KBM-7 (cell line): Measurements from ENCODE around the gene ETFA.
"Not testable (repeated sequence)": the region's sequence is repeated elsewhere in the genome, so short reads cannot be mapped to it uniquely, and the experiment has no call there.

Experiments
- DNase-seq: peaks from one replicate; pipeline ENCODE4 v3.0.0-alpha.2; 2015
- in situ Hi-C: fragments of 300-500 bp; cut with MboI; formaldehyde crosslinking; loops from 2 replicates; pipeline ENCODE4 v1.14.3; 2020; ENCODE audit warnings: low sequenced_read_pairs, low pct_unique_long_range_greater_than_20kb, mixed read lengths

The ETFA gene

GRCh38 chr15:76293361-76293760 is 17.9 kb downstream of the ETFA start:
- DNase-seq = no peak
- in situ Hi-C loops = no loop called here

- in situ Hi-C loops = no loop called here
- DNase-seq = no peak
Observed at GRCh38 chr15:76289582-76289981, 21.7 kb downstream of the ETFA start.

GRCh38 chr15:76286271-76286879 is 24.9 kb downstream of the ETFA start:
- in situ Hi-C loops = no loop called here
- DNase-seq = no peak

GRCh38 chr15:76285241-76285825 is 25.9 kb downstream of the ETFA start:
- DNase-seq = no peak
- in situ Hi-C loops = no loop called here

- in situ Hi-C loops = no loop called here
- no peak for DNase-seq
Observed at GRCh38 chr15:76282465-76282864, 28.8 kb downstream of the ETFA start.

GRCh38 chr15:76278651-76279050 is 32.6 kb downstream of the ETFA start:
- in situ Hi-C loops = no loop called here
- DNase-seq = no peak

GRCh38 chr15:76274821-76275220 is 36.4 kb downstream of the ETFA start:
- in situ Hi-C loops = no loop called here
- no peak for DNase-seq

- in situ Hi-C loops = no loop called here
- no peak for DNase-seq
Observed at GRCh38 chr15:76274226-76274625, 37.0 kb downstream of the ETFA start.

- in situ Hi-C loops = no loop called here
- DNase-seq = no peak
Observed at GRCh38 chr15:76270876-76271275, 40.4 kb downstream of the ETFA start.

GRCh38 chr15:76267077-76267476 is 44.2 kb downstream of the ETFA start:
- in situ Hi-C loops = no loop called here
- no peak for DNase-seq

GRCh38 chr15:76265769-76266168 is 45.5 kb downstream of the ETFA start:
- in situ Hi-C loops, DNase-seq: not testable (repeated sequence)

GRCh38 chr15:76260246-76260938 is 50.9 kb downstream of the ETFA start:
- no peak for DNase-seq
- in situ Hi-C loops = no loop called here

GRCh38 chr15:76259392-76259791 is 51.9 kb downstream of the ETFA start:
- no peak for DNase-seq
- in situ Hi-C loops = no loop called here

- no peak for DNase-seq
- in situ Hi-C loops = no loop called here
Observed at GRCh38 chr15:76258460-76258859, 52.8 kb downstream of the ETFA start.

- no peak for DNase-seq
- in situ Hi-C loops = no loop called here
Observed at GRCh38 chr15:76253691-76254473, 57.4 kb downstream of the ETFA start.

GRCh38 chr15:76252249-76252648 is 59.0 kb downstream of the ETFA start:
- no peak for DNase-seq
- in situ Hi-C loops = no loop called here

- in situ Hi-C loops = no loop called here
Observed at GRCh38 chr15:76251717-76252116, 59.6 kb downstream of the ETFA start.

GRCh38 chr15:76245072-76245610 is 66.1 kb downstream of the ETFA start:
- no peak for DNase-seq

More at GRCh38 chr15:76251717-76252116, 59.6 kb downstream of the ETFA start:
- no peak for DNase-seq

GRCh38 chr15:76239786-76240185 is 71.5 kb downstream of the ETFA start:
- in situ Hi-C loops = no loop called here
- no peak for DNase-seq

More at GRCh38 chr15:76245072-76245610, 66.1 kb downstream of the ETFA start:
- in situ Hi-C loops = no loop called here

GRCh38 chr15:76236350-76236749 is 74.9 kb downstream of the ETFA start:
- DNase-seq = no peak
- in situ Hi-C loops = no loop called here
